ENCODE data around the gene YLPM1. TPM values are rescaled to one million over a fixed set of nuclear protein-coding genes. Genes with fewer than 3 reads are reported as not detected.

YLPM1 gene
- total and polyA plus RNA-seq, 10 of the 15 experiments (the other 5 are each of a cell fraction or from before 2014, with no cell fraction given), result 11.1 to 48.2 (median 18.0) TPM

- no peak overlapping the region for H2AFZ ChIP-seq (ENCODE audit: control insufficient read depth, low read depth, low read length)
These were observed 102.0 kb downstream of the YLPM1 start for GRCh38 chr14:74865156-74865555.

GRCh38 chr14:74866708-74867389, 103.7 kb downstream of the YLPM1 start:
- Histone ChIP-seq H3K79me2 (ENCODE audit: control insufficient read depth, insufficient read depth, low read length) (no peaks in the 10 kb centered on the region), H4K20me1 (ENCODE audit: control insufficient read depth, insufficient read depth) (no peaks in the 10 kb centered on the region), H3K36me3 (ENCODE audit: control insufficient read depth in 2 of 2, insufficient read depth in 2 of 2, low read length in 1 of 2) (no peaks in the 10 kb centered on the region), H3K4me3 (no peak overlapping the region), H3K9ac (ENCODE audit: control insufficient read depth, insufficient read depth, low read length) (no peak overlapping the region), H3K27ac (ENCODE audit: control insufficient read depth, insufficient read depth) (no peak overlapping the region), H3K9me3 (replicated peaks; ENCODE audit: control insufficient read depth, insufficient read depth, low read length) (no peaks in the 10 kb centered on the region), H3K4me1 (ENCODE audit: control insufficient read depth, insufficient read depth, low read length) (no peaks in the 10 kb centered on the region), H3K27me3 (replicated peaks in 1 of 2; ENCODE audit: control insufficient read depth in 2 of 2, insufficient read depth in 2 of 2, low read length in 1 of 2) (no peaks in the 10 kb centered on the region; a peak in 1 of 4 replicates), H3K4me2 (ENCODE audit: control insufficient read depth, insufficient read depth) (no peak overlapping the region), H2AFZ (ENCODE audit: control insufficient read depth, low read depth, low read length) (no peak overlapping the region)
- ChIA-PET CTCF (interaction anchor here (1.0 to 20.7 kb wide), 5 partner anchors 8 to 221 kb away, joined by 3 to 289 read pairs (median 8); no protein-coding TSS in a partner anchor), SMC1A (ENCODE audit: uncharacterized antibody, unreplicated experiment) (interaction anchor here (1.3 to 1.7 kb wide), 2 partner anchors 17 to 38 kb away, joined by 3 to 5 read pairs; no protein-coding TSS in a partner anchor), RAD21 (ENCODE audit: unreplicated experiment) (interaction anchor here (2.3 kb wide), 1 partner anchor 39 kb away, joined by 7 read pairs; no protein-coding TSS in a partner anchor), POLR2A (no interaction called here)
- FAIRE-seq (no peak), DNase-seq (ENCODE audit: low read depth, low spot score) (no peak), ATAC-seq (no peak)
- in situ Hi-C loops (cut with MboI), result no loop called here
- 95% methylated on average over 3 of the region's 3 CpGs for WGBS (ENCODE audit: insufficient coverage, insufficient replicate concordance, low lambda C conversion rate, missing lambda C conversion rate)
- intact Hi-C loops (cut with micrococcal nuclease; ENCODE audit: unreplicated experiment), result loop anchor here (10.0 kb wide), 1 partner anchor 428 kb away; no protein-coding TSS in a partner anchor
- BruUV-seq (replicated peaks), result no TSS peak
- no peak for TF ChIP-seq CTCF (IDR thresholded peaks at IDR 0.05 in 2 of 3, conservative IDR thresholded peaks at IDR 0.05 in 1 of 3; ENCODE audit: control insufficient read depth in 2 of 3, extremely low read depth in 1 of 3, insufficient read depth in 1 of 3, low read depth in 3 of 3, low read length in 3 of 3)
- no peak for TF ChIP-seq POLR2A (IDR thresholded peaks at IDR 0.05; ENCODE audit: low read depth, low read length)
- no peak for TF ChIP-seq SREBF1 (IDR thresholded peaks at IDR 0.05; ENCODE audit: low read length)
- no peak for TF ChIP-seq MYB (IDR thresholded peaks at IDR 0.05; ENCODE audit: borderline replicate concordance, low read depth, low read length)
- no peak for TF ChIP-seq SRF (IDR thresholded peaks at IDR 0.05; ENCODE audit: low read depth in 2 of 2, low read length in 2 of 2)
- TF ChIP-seq EZH2 (IDR thresholded peaks at IDR 0.05; ENCODE audit: borderline replicate concordance, control insufficient read depth, low read depth, low read length), result no peak
- TF ChIP-seq, protein P1, sequence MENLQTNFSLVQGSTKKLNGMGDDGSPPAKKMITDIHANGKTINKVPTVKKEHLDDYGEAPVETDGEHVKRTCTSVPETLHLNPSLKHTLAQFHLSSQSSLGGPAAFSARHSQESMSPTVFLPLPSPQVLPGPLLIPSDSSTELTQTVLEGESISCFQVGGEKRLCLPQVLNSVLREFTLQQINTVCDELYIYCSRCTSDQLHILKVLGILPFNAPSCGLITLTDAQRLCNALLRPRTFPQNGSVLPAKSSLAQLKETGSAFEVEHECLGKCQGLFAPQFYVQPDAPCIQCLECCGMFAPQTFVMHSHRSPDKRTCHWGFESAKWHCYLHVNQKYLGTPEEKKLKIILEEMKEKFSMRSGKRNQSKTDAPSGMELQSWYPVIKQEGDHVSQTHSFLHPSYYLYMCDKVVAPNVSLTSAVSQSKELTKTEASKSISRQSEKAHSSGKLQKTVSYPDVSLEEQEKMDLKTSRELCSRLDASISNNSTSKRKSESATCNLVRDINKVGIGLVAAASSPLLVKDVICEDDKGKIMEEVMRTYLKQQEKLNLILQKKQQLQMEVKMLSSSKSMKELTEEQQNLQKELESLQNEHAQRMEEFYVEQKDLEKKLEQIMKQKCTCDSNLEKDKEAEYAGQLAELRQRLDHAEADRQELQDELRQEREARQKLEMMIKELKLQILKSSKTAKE (IDR thresholded peaks at IDR 0.05; ENCODE audit: low read depth, poor library complexity, severe bottlenecking), result no peak

More at GRCh38 chr14:74865156-74865555, 102.0 kb downstream of the YLPM1 start:
- ChIA-PET CTCF (interaction anchor here (10.3 to 13.8 kb wide), 3 partner anchors 12 to 222 kb away, joined by 125 to 552 read pairs (median 289); partner anchors contain the start of genes DLST and PROX2), POLR2A (no interaction called here), RAD21 (ENCODE audit: unreplicated experiment) (interaction anchor here (8.8 kb wide), 1 partner anchor 41 kb away, joined by 114 read pairs; no protein-coding TSS in a partner anchor), SMC1A (ENCODE audit: uncharacterized antibody, unreplicated experiment) (interaction anchor here (0.6 to 11.1 kb wide), 4 partner anchors 28 to 223 kb away, joined by 4 to 165 read pairs (median 7); no protein-coding TSS in a partner anchor)
- 81% methylated on average over 5 of the region's 5 CpGs for WGBS (ENCODE audit: insufficient coverage, insufficient replicate concordance, low lambda C conversion rate, missing lambda C conversion rate)
- Histone ChIP-seq H3K27me3 (replicated peaks in 1 of 2; ENCODE audit: control insufficient read depth in 2 of 2, insufficient read depth in 2 of 2, low read length in 1 of 2) (no peaks in the 10 kb centered on the region), H3K9ac (ENCODE audit: control insufficient read depth, insufficient read depth, low read length) (no peak overlapping the region), H3K4me3 (no peak overlapping the region), H3K4me1 (ENCODE audit: control insufficient read depth, insufficient read depth, low read length) (no peaks in the 10 kb centered on the region), H3K27ac (ENCODE audit: control insufficient read depth, insufficient read depth) (no peak overlapping the region), H3K9me3 (replicated peaks; ENCODE audit: control insufficient read depth, insufficient read depth, low read length) (no peaks in the 10 kb centered on the region), H3K4me2 (ENCODE audit: control insufficient read depth, insufficient read depth) (no peak overlapping the region), H4K20me1 (ENCODE audit: control insufficient read depth, insufficient read depth) (no peaks in the 10 kb centered on the region), H3K36me3 (ENCODE audit: control insufficient read depth in 2 of 2, insufficient read depth in 2 of 2, low read length in 1 of 2) (no peaks in the 10 kb centered on the region), H3K79me2 (ENCODE audit: control insufficient read depth, insufficient read depth, low read length) (no peaks in the 10 kb centered on the region)
- FAIRE-seq (no peak), ATAC-seq (no peak), DNase-seq (ENCODE audit: low read depth, low spot score) (no peak)
- no peak for TF ChIP-seq EZH2 (IDR thresholded peaks at IDR 0.05; ENCODE audit: borderline replicate concordance, control insufficient read depth, low read depth, low read length)
- no peak for TF ChIP-seq SRF (IDR thresholded peaks at IDR 0.05; ENCODE audit: low read depth in 2 of 2, low read length in 2 of 2)
- no peak for TF ChIP-seq ZNF274 (IDR thresholded peaks at IDR 0.05; ENCODE audit: insufficient read depth, insufficient read length)
- TF ChIP-seq RAD21 (IDR thresholded peaks at IDR 0.05; ENCODE audit: insufficient read depth, low read depth, low read length), result no peak
- no peak for TF ChIP-seq CHD2 (IDR thresholded peaks at IDR 0.05; ENCODE audit: borderline replicate concordance, low read depth, low read length)
- TF ChIP-seq BRCA1 (IDR thresholded peaks at IDR 0.05; ENCODE audit: low read depth, low read length), result no peak
- no peak for TF ChIP-seq RBBP5 (conservative IDR thresholded peaks at IDR 0.05)
- TF ChIP-seq SIX5 (IDR thresholded peaks at IDR 0.05; ENCODE audit: low read depth, low read length, severe bottlenecking), result no peak
- no peak for TF ChIP-seq ZBED1 (IDR thresholded peaks at IDR 0.05; ENCODE audit: borderline replicate concordance)
- in situ Hi-C loops (cut with MboI), result no loop called here
- BruUV-seq (replicated peaks), result no TSS peak
- intact Hi-C loops (cut with micrococcal nuclease; ENCODE audit: unreplicated experiment), result loop anchor here (10.0 kb wide), 1 partner anchor 430 kb away; no protein-coding TSS in a partner anchor
